H7 (cell line): ENCODE results near the gene AKR7A2. TPM values are rescaled to one million over a fixed set of nuclear protein-coding genes. Genes with fewer than 3 reads are reported as not detected.
"Not testable (repeated sequence)": the region's sequence is repeated elsewhere in the genome, so short reads cannot be mapped to it uniquely, and the experiment has no call there.

Source experiments
- DNase-seq: peaks from one replicate; pipeline ENCODE4 v3.0.0; 2012
- H3K27me3 ChIP-seq: 2 replicates; pipeline ENCODE4 v1.6.0; 2011; ENCODE audit warnings: mild to moderate bottlenecking, low read length; ENCODE audit not compliant: control insufficient read depth, insufficient read depth
- H3K36me3 ChIP-seq: replicated peaks from 2 replicates; pipeline ENCODE4 v1.5.1; 2011; ENCODE audit warnings: low read length; ENCODE audit not compliant: control insufficient read depth, insufficient read depth
- H3K4me3 ChIP-seq: 2 replicates; pipeline ENCODE4 v1.5.1; 2011; ENCODE audit warnings: low read depth, mild to moderate bottlenecking, control low read depth, low read length, moderate library complexity; ENCODE audit not compliant: insufficient read depth
- total RNA-seq: library from RNA; depleted of rRNA; stranded (reverse); fragments of >200 nt; shearing (Covaris generic); gene quantifications from 2 replicates; pipeline ENCODE4 v1.2.3, GENCODE V29; 2014

AKR7A2 gene
- total RNA-seq, 1 experiment from 2014 or later = 92.4 TPM

DNA sequence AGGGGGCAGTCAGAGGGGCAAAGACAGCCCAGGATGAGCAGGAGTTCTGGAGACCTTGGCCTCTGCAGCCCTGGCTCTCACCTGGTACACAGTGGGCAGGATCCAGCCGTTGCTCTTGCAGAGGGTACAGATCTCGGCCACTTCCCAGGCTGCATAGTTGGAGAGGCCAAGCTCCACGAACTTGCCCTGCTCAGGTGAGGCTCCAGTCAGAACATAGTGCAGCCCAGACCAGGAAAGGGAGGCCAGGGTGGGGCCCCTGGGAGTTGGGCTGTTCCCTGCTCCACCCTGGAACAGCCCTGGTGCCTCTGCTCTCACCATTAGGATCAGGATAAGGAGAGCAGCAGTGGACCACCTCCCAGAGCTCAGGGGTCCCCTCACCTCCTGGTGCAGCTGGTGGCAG is 26.1 kb downstream of the AKR7A2 start:
- not testable (repeated sequence) for H3K36me3 ChIP-seq, DNase-seq, H3K4me3 ChIP-seq
- H3K27me3 ChIP-seq = peaks cover 13% of the 10 kb centered on the region

GRCh38 chr1:19285366-19285765 is 26.6 kb downstream of the AKR7A2 start:
- H3K27me3 ChIP-seq = peaks cover 13% of the 10 kb centered on the region
- H3K36me3 ChIP-seq, DNase-seq, H3K4me3 ChIP-seq: not testable (repeated sequence)

GRCh38 chr1:19284881-19285280 is 27.1 kb downstream of the AKR7A2 start:
- Histone ChIP-seq H3K4me3 (no peak overlapping the region), H3K27me3 (peaks cover 13% of the 10 kb centered on the region), H3K36me3 (no peaks in the 10 kb centered on the region)
- no peak for DNase-seq

DNA sequence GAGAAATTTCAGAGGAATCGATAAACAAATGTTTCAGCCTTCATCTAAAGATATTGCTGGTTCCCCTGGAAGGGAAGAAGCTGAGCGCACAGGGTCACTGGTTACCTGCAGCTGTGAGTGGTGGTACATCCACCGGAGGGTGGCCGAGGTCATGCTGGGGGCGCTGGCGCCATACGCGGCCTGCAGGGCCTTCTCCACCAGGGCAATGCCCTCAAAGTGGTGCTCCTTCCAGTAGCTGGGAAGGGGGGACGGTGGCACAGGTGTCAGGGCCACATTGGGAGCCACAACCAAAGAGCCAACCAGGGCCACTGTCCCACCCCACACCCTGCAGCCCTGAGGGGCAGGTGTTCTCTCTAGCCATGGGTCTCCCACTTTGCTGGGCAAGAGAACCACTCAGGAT is 28.1 kb downstream of the AKR7A2 start:
- peaks cover 5% of the 10 kb centered on the region; the same call in 1 of the 2 replicates for H3K27me3 ChIP-seq
- no peak overlapping the region for H3K4me3 ChIP-seq
- DNase-seq = no peak
- H3K36me3 ChIP-seq = no peaks in the 10 kb centered on the region

- Histone ChIP-seq H3K36me3 (no peaks in the 10 kb centered on the region), H3K4me3 (no peak overlapping the region), H3K27me3 (no peaks in the 10 kb centered on the region)
- DNase-seq = no peak
These were observed 37.3 kb downstream of the AKR7A2 start for GRCh38 chr1:19274636-19275035.

- not testable (repeated sequence) for H3K27me3 ChIP-seq, H3K36me3 ChIP-seq, H3K4me3 ChIP-seq
- peak; percentile 51 for DNase-seq
These were observed 38.0 kb downstream of the AKR7A2 start for GRCh38 chr1:19273844-19274531.

DNA sequence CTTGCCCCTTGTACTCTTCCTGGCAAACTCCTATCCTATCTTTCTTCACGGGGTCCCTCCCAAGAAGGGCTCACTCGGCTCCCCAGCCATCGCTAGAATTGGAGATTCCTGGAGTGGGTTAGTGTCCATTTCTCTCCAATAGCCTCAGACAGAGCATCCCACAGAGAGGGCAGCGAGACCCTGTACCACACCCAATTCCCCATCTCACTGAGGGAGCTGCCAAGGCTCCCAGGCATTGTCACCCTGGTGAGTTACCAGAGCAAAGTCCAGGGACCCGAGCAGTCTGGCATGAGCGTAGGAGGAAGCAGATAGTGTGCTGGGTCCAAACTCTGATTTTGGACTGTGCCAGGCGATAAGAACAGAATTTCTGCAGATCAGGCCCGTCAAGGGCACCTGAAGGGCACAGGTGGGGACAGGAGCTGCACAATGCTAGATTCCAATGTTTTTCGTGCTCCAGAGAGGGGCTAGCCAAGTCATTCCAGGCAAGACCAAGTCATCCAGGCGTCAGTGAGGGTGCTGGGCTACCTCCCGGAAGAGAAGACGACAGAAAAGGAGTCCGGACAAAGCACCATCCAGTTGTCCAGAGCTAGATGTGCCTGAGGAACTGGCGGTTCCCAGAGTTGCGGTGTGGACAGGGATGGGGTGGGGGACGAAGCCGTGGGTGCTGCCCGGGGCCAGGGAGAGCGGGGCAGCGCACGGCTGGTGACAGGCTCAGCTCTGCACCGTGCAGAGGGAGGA is 38.7 kb downstream of the AKR7A2 start:
- Histone ChIP-seq H3K36me3 (no peaks in the 10 kb centered on the region), H3K27me3 (no peaks in the 10 kb centered on the region), H3K4me3 (no peak overlapping the region)
- peak; percentile 33 for DNase-seq

DNA sequence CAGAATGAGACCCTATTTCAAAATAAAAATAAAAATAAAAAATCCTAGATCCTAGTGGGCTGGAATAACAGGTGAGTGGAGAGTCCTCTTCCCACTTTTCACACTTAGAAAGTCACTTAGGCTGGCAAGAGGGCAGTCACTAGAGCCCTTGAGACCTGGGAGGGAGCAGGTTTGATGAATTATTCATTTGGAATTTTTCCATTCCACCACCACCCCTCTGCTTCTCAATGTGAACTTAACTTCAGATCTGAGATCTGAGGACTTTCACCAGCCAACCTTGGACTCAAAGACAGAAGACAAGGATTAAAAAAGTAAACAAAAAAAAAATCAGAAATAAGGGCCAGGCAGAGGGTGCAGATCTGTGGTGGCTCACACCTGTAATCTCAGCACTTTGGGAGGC is 39.9 kb downstream of the AKR7A2 start:
- Histone ChIP-seq H3K27me3 (no peaks in the 10 kb centered on the region), H3K4me3 (no peak overlapping the region), H3K36me3 (no peaks in the 10 kb centered on the region)
- no peak for DNase-seq

- H3K4me3 ChIP-seq, DNase-seq, H3K36me3 ChIP-seq, H3K27me3 ChIP-seq: not testable (repeated sequence)
These were observed 41.6 kb downstream of the AKR7A2 start for GRCh38 chr1:19270343-19270730.

GRCh38 chr1:19269427-19270342 is 42.3 kb downstream of the AKR7A2 start:
- not testable (repeated sequence) for DNase-seq, H3K36me3 ChIP-seq, H3K27me3 ChIP-seq, H3K4me3 ChIP-seq

DNA sequence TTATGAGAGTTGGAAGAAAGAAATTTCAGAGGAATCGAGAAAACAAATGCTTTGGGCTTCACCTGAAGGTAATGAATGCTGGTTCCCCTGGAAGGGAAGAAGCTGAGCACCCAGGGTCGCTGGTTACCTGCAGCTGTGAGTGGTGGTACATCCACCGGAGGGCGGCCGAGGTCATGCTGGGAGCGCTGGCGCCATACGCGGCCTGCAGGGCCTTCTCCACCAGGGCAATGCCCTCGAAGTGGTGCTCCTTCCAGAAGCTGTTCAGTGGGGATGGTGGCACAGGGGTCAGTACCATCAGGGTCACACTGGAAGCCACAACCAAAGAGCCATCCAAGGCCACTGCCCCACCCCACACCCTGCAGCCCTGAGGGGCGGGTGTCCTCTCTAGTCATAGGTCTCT is 43.5 kb downstream of the AKR7A2 start:
- no peak for DNase-seq
- Histone ChIP-seq H3K4me3 (no peak overlapping the region), H3K36me3 (no peaks in the 10 kb centered on the region), H3K27me3 (no peaks in the 10 kb centered on the region)

- H3K4me3 ChIP-seq = no peak overlapping the region
- H3K27me3 ChIP-seq = no peaks in the 10 kb centered on the region
- no peak for DNase-seq
- H3K36me3 ChIP-seq = peaks cover 10% of the 10 kb centered on the region
These were observed 49.2 kb downstream of the AKR7A2 start for GRCh38 chr1:19262744-19263143.

DNA sequence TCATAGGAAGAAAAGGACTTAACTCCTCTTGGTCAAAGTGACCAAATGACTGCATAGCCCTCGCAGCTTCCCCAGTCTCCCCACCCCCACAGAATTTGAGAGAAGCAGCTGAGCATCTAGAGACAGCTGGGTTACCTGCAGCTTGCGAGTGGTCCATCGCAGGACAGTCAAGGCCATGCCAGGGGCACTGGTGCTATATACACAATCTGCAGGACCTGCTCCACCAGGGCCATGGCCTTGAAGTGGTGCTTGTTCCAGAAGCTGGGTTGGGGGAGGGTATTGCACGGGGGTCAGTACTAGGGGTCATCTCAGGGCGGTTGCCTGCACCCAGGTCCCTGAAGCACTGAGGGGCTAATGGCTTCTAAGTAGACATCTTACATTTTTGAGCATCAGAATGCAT is 49.9 kb downstream of the AKR7A2 start:
- peak; percentile 32 for DNase-seq
- Histone ChIP-seq H3K27me3 (no peaks in the 10 kb centered on the region), H3K4me3 (no peak overlapping the region), H3K36me3 (peaks cover 16% of the 10 kb centered on the region)

DNA sequence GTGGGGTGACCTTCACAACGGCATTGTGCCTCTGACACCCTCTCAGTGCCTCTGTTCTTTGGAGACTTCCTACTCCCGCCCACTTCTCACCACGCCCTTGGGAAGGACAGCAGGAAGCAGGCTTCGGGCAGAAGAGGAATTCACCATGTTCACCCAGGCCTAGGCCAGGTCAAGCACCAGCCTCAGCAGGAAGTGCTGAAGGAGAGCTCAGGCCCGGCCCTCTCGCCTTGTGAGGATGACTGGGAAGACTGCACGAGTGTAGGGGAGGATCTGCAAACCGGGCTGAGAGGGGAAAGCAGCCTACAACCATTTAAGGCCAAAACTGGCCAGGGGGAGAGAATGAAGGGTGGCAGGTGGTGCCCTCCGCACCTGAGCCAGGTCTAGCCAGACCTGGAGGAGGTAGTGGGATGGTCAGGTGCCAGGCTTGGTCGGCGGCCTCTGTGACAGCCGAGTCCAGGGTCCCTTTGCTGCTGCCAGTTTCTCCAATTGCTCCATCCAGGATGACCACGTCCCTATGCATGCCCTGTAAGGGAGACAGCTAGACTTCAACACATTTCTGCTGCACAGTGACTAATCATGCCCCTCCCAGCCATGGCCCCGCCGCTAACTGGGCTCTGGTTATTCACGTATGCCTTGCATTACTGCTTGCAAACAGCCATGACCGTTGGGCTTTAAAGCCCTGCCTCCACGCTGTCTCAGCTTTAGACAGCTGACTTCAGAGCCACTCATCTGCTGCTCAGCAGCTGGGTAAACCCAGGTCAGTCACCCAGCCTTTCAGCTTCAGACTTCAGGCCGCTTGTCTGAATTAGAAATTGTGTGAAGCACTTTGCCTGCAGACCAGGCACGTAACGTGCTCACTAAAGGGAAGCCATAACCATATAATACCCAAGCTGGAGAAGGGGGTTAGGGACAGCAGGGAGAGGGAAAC is 51.5 kb downstream of the AKR7A2 start:
- H3K36me3 ChIP-seq = peaks cover 27% of the 10 kb centered on the region
- H3K4me3 ChIP-seq = no peak overlapping the region
- peak; percentile 32 for DNase-seq
- no peaks in the 10 kb centered on the region for H3K27me3 ChIP-seq
